B cell (primary cell): Measurements from ENCODE around the gene MRPL19. TPM values are rescaled to one million over a fixed set of nuclear protein-coding genes. Genes with fewer than 3 reads are reported as not detected.

ENCODE experiments used
- ATAC-seq: fragments of 200-7000 bp; cut with Tn5 transposase; one replicate; pipeline ENCODE4 v1.10.0; 2021; ENCODE audit warnings: low read depth, mild to moderate bottlenecking, moderate number of reproducible peaks, moderate library complexity
- CTCF ChIA-PET: fragments of 350-600 bp; sonication (Branson Sonifier 250); formaldehyde crosslinking; loops from one replicate; lab custom pipeline; 2021; ENCODE audit warnings: antibody characterized with exemption, inconsistent platforms; lab: Charles Lee
- POLR2A ChIA-PET: fragments of 350-600 bp; sonication (Branson Sonifier 250); formaldehyde crosslinking; loops from one replicate; lab custom pipeline; 2021; ENCODE audit warnings: antibody characterized with exemption; lab: Charles Lee
- DNase-seq: peaks from one replicate; pipeline ENCODE4 v3.0.0; 2013
- H2AFZ ChIP-seq: 2 replicates; pipeline ENCODE4 v1.6.1; 2012; ENCODE audit warnings: mild to moderate bottlenecking, low read depth, low read length; ENCODE audit not compliant: insufficient read depth, poor library complexity, severe bottlenecking
- H3K27ac ChIP-seq, 2 donors: 1 replicate in 1 of 2; 2 replicates in 1 of 2; pipeline ENCODE4 v1.5.1; 2012 to 2013; ENCODE audit warnings: low read length in 2 of 2, mild to moderate bottlenecking in 2 of 2, moderate library complexity in 1 of 2
- H3K27me3 ChIP-seq, 4 experiments: fragments of 200-600 bp in 1 of 4; sonication (generic) in 1 of 4; replicated peaks in 1 of 4; 1 replicate in 2 of 4; 2 replicates in 2 of 4; pipeline versions ENCODE4 v1.6.1 to v1.7.0; 2013 to 2016; ENCODE audit warnings: low read length in 3 of 4, mild to moderate bottlenecking in 2 of 4, mixed read lengths in 1 of 4, moderate library complexity in 1 of 4; ENCODE audit not compliant: insufficient read depth in 4 of 4, control insufficient read depth in 3 of 4; ENCODE audit errors: control extremely low read depth in 1 of 4
- H3K36me3 ChIP-seq, 2 experiments: replicated peaks in 1 of 2; 1 replicate in 1 of 2; 2 replicates in 1 of 2; pipeline versions ENCODE4 v1.6.1 to v1.7.1; 2013; ENCODE audit warnings: low read length in 1 of 2; ENCODE audit not compliant: insufficient read depth in 2 of 2, control insufficient read depth in 1 of 2; ENCODE audit errors: control extremely low read depth in 1 of 2, extremely low read depth in 1 of 2
- H3K4me1 ChIP-seq, 2 donors: fragments of 200-600 bp in 1 of 2; sonication (generic) in 1 of 2; 1 replicate in 1 of 2; 2 replicates in 1 of 2; pipeline versions ENCODE4 v1.5.1 to v1.6.1; 2013 to 2017; ENCODE audit warnings: low read length in 2 of 2; ENCODE audit not compliant: control insufficient read depth in 2 of 2, insufficient read depth in 2 of 2
- H3K4me2 ChIP-seq: replicated peaks from 2 replicates; pipeline ENCODE3; 2012; ENCODE audit warnings: mild to moderate bottlenecking, low read depth, low read length; ENCODE audit not compliant: poor library complexity, severe bottlenecking
- H3K4me3 ChIP-seq, 5 experiments: fragments of 200-600 bp in 1 of 5; sonication (generic) in 1 of 5; 1 replicate in 3 of 5; 2 replicates in 2 of 5; pipeline versions ENCODE4 v1.5.1 to v1.7.0; 2011 to 2016; ENCODE audit warnings: low read length in 4 of 5, mild to moderate bottlenecking in 4 of 5, low read depth in 2 of 5, control low read depth in 1 of 5, moderate library complexity in 1 of 5; ENCODE audit not compliant: insufficient read depth in 1 of 5; ENCODE audit errors: control extremely low read depth in 1 of 5, extremely low read depth in 1 of 5
- H3K79me2 ChIP-seq: fragments of 200-600 bp; sonication (generic); one replicate; pipeline ENCODE4 v1.6.0; 2016; ENCODE audit warnings: low read length; ENCODE audit not compliant: control insufficient read depth, insufficient read depth
- H3K9ac ChIP-seq: fragments of 200-600 bp; sonication (generic); 2 replicates; pipeline ENCODE4 v1.6.1; 2017; ENCODE audit warnings: mild to moderate bottlenecking, low read length, moderate library complexity
- H3K9me3 ChIP-seq, 3 donors: one replicate each; pipeline versions ENCODE4 v1.6.1 to v1.7.1; 2013; ENCODE audit warnings: low read length in 2 of 3; ENCODE audit not compliant: control insufficient read depth in 2 of 3, insufficient read depth in 1 of 3; ENCODE audit errors: control extremely low read depth in 1 of 3
- H4K20me1 ChIP-seq: 2 replicates; pipeline ENCODE4 v1.6.0; 2012; ENCODE audit warnings: mild to moderate bottlenecking, low read length; ENCODE audit not compliant: insufficient read depth, control insufficient read depth, poor library complexity, severe bottlenecking
- H3K27ac Mint-ChIP-seq: one replicate; pipeline ENCODE4 v1.8.0; 2021; ENCODE audit warnings: mixed read lengths
- H3K27me3 Mint-ChIP-seq: one replicate; pipeline ENCODE4 v1.8.0; 2021; ENCODE audit warnings: mixed read lengths
- H3K4me1 Mint-ChIP-seq: one replicate; pipeline ENCODE4 v1.8.0; 2021; ENCODE audit warnings: mixed read lengths
- H3K4me3 Mint-ChIP-seq: one replicate; pipeline ENCODE4 v1.8.0; 2021; ENCODE audit warnings: mixed read lengths
- H3K9me3 Mint-ChIP-seq: one replicate; pipeline ENCODE4 v1.8.0; 2022; ENCODE audit warnings: mixed read lengths; ENCODE audit not compliant: insufficient read depth
- CTCF ChIP-seq: fragments of 200-600 bp; IDR thresholded peaks from one replicate; pipeline ENCODE4 v1.8.0; 2022; ENCODE audit warnings: antibody characterized with exemption, mild to moderate bottlenecking
- EZH2 ChIP-seq: IDR thresholded peaks from 2 replicates; pipeline ENCODE4 v1.6.1; 2012; ENCODE audit warnings: borderline replicate concordance, low read depth, mild to moderate bottlenecking, moderate library complexity, low read length; ENCODE audit not compliant: insufficient read depth, poor library complexity, severe bottlenecking
- WGBS: methylation state at CpG from one replicate; pipeline ENCODE4 v1.1.5; 2013; ENCODE audit warnings: missing lambda C conversion rate; ENCODE audit not compliant: insufficient coverage; 5-methylcytosine and 5-hydroxymethylcytosine counted together
- intact Hi-C: fragments of 100-400 bp; cut with micrococcal nuclease; formaldehyde crosslinking; loops from one replicate; pipeline ENCODE4 v1.10.0; 2022
- polyA plus RNA-seq: library from polyadenylated mRNA; depleted of rRNA; stranded (reverse); fragments of >200 nt; gene quantifications from 2 replicates; pipeline ENCODE4 v1.2.3, GENCODE V29; 2012
- total RNA-seq, 2 donors: library from RNA; stranded (reverse); fragments of 120-200 nt in 1 of 2; gene quantifications; 1 replicate in 1 of 2; 2 replicates in 1 of 2; pipeline versions ENCODE4 v1.2.3 to v1.2.4, GENCODE V29; 2013 to 2022

The MRPL19 gene
- total and polyA plus RNA-seq, 2 donors (not counting 1 experiment from before 2014, with no cell fraction given), result 3.4 to 28.4 TPM

- H3K9me3 Mint-ChIP-seq, result no peaks in the 10 kb centered on the region
These were observed 1.2 kb downstream of the MRPL19 start for GRCh38 chr2:75647771-75648170.

More at GRCh38 chr2:75647771-75648170, 1.2 kb downstream of the MRPL19 start:
- H2AFZ ChIP-seq, result peak overlapping the region; percentile 99
- no peak for ATAC-seq
- H3K27me3 Mint-ChIP-seq, result no peaks in the 10 kb centered on the region
- peaks cover 25% of the 10 kb centered on the region for H3K4me1 Mint-ChIP-seq
- H3K36me3 ChIP-seq, result peaks cover 11 to 33% of the 10 kb centered on the region in 2 experiments
- TF ChIP-seq EZH2 (no peak), CTCF (no peak)
- H3K27me3 ChIP-seq, result no peaks in the 10 kb centered on the region
- H3K9me3 ChIP-seq, result no peaks in the 10 kb centered on the region
- no CpG with 5 or more reads among the region's 3 CpGs for WGBS
- ChIA-PET POLR2A (no interaction called here), CTCF (interaction anchor here (1.0 to 2.7 kb wide), 3 partner anchors 11 to 62 kb away, joined by 4 to 10 read pairs (median 4); partner anchors contain the start of gene GCFC2)
- peak overlapping the region; percentile 97 for H3K4me3 Mint-ChIP-seq
- H3K9ac ChIP-seq, result peak overlapping the region; percentile 98
- H3K27ac Mint-ChIP-seq, result no peak overlapping the region
- H3K4me1 ChIP-seq, result peaks cover 7 to 12% of the 10 kb centered on the region in 2 donors
- intact Hi-C loops, result no loop called here
- peak overlapping the region in 1 of 2 donors; percentile 79 for H3K27ac ChIP-seq
- H3K4me2 ChIP-seq, result peak overlapping the region; percentile 85
- no peak for DNase-seq
- peaks cover 5% of the 10 kb centered on the region for H4K20me1 ChIP-seq
- peak overlapping the region in 2 of 5 experiments; percentile 68 to 84 for H3K4me3 ChIP-seq
- peaks cover 21% of the 10 kb centered on the region for H3K79me2 ChIP-seq
